GM18498 (cell line): ENCODE data around the gene PIM3.
A peak's percentile ranks its signal among the peaks of the same experiment; 100 is the strongest.

ENCODE experiments used
- ATAC-seq: cut with Tn5 transposase; IDR thresholded peaks from one replicate; pipeline ENCODE4 v1.9.1; 2021; ENCODE audit warnings: mild to moderate bottlenecking, moderate library complexity; ENCODE audit not compliant: unreplicated experiment

The PIM3 gene

DNA sequence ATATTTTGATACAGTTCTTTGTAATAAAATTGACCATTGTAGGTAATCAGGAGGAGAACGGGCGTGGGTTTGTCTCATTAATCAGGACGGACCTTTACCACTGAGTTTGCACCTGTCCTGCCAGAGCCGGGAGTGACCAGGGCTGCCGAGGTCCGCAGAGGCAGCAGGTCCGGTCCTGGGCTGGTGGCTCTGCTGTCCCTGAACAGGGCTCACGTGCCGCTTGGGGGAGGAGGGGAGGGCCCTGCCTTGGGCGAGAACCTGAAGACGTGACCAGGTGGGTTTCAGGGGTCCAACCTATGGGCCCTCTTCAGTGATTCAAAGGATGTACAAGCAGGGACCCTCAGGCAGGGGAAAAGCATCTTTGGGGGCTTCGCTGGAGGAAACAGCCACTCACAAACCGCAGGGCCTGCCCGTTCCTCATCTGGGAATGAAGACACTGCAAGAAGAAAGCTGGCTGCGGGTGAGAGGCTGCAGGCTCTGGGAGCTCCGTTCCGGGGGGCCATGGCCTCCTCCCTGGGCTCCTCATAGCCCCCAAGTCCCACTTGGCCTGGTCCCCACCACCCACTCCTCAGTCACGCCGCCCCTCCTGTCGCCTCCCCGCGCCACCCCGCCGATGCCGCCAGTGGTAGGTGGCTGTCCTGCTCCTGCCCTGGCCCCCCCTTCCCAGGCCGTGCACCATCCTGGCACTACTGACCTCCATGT lies 32.9 kb upstream of the PIM3 start:
- ATAC-seq: no peak

- no peak for ATAC-seq
Observed at GRCh38 chr22:49928185-49928495, 32.4 kb upstream of the PIM3 start.

- ATAC-seq: no peak
Observed at GRCh38 chr22:49928555-49929210, 31.9 kb upstream of the PIM3 start.

GRCh38 chr22:49929211-49929979 lies 31.2 kb upstream of the PIM3 start:
- ATAC-seq: peak; percentile 50

DNA sequence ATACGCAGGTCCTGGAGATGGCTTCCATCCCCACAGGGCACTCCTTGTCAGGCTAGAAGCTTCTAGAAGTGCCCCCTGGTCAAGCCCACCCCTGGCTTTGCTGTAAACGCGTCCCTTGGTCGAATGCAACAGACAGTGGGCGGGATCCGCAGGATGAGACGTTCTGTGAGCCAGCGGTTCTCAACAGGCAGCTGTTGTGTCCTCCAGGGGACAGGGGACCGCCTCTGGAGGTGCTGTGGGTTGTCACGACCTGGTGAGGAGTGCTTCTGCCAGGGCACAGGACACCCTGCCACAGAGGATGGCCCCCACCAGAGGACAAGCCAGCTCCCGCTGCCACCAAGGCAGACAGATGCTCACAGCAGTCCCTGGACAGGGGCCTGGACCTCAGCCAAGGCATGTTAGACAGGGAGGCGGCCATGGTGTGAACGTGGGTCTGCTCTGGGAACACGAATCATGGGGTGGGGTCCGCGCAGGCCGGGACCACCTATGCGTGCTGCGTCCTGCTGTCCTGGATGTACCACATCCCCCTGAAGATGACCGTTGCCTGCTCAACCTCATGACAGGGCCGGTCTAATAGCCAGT lies 30.5 kb upstream of the PIM3 start:
- ATAC-seq: no peak

GRCh38 chr22:49930596-49931412 lies 29.8 kb upstream of the PIM3 start:
- no peak for ATAC-seq

GRCh38 chr22:49933236-49934159 lies 27.1 kb upstream of the PIM3 start:
- ATAC-seq: no peak

- no peak for ATAC-seq
Observed at GRCh38 chr22:49934160-49934890, 26.2 kb upstream of the PIM3 start.

- no peak for ATAC-seq
Observed at GRCh38 chr22:49934891-49935557, 25.5 kb upstream of the PIM3 start.

DNA sequence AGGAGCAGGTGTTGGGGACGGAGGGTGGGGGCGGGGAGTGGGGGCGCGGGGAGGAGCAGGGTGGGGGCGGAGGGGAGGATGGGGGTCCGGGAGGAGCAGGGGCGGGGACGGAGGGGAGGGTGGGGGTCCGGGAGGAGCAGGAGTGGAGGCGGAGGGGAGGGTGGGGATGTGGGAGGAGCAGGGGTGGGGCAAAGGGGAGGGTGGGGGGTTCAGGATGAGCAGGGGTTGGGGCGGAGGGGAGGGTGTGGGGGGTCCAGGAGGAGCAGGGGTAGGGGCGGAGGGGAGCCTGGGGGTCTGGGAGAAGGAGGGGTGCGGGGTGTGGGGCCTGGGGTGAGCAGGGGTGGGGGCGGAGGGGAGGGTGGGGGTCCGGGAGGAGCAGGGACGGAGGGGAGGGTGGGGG lies 25.0 kb upstream of the PIM3 start:
- no peak for ATAC-seq

- ATAC-seq: peak; percentile 74
Observed at GRCh38 chr22:49936018-49936972, 24.3 kb upstream of the PIM3 start.

DNA sequence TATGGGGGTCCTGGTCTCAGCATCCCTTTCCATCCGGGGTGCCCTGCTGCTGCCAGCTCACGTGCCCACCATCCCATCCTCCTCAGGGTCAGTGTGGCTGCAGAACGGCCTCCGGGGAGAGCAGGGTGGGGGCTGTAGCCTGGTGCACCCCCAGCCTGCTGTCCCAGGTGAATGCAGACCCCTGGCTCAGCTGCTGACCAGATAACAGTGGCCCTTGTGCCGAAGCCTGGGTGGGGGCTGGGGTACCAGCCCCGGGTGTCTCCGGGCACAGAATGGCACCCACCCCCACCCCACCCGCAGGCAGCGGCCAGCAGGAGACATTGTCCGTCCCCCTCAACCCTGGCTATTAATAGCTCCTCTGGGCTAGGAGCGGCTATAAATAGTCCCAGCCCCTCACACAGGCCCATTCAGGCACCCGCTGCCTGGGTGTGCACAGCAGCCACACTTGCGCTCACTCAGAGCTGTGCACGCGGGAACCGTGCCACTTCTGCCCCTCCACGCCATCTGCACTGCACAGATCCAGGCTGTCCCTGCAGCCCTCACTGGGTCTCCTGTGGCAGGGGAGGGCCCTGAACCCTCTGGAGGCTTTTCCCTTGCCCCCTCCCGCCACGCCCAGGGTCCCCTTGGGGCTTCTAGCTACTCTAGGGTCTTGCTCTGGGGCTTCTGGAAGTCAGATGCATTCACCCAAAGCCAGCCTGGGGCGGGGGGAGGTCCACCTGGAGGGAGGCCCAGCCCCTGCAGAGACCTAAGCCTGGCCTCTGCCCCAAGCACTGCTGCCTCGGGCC lies 23.4 kb upstream of the PIM3 start:
- no peak for ATAC-seq

DNA sequence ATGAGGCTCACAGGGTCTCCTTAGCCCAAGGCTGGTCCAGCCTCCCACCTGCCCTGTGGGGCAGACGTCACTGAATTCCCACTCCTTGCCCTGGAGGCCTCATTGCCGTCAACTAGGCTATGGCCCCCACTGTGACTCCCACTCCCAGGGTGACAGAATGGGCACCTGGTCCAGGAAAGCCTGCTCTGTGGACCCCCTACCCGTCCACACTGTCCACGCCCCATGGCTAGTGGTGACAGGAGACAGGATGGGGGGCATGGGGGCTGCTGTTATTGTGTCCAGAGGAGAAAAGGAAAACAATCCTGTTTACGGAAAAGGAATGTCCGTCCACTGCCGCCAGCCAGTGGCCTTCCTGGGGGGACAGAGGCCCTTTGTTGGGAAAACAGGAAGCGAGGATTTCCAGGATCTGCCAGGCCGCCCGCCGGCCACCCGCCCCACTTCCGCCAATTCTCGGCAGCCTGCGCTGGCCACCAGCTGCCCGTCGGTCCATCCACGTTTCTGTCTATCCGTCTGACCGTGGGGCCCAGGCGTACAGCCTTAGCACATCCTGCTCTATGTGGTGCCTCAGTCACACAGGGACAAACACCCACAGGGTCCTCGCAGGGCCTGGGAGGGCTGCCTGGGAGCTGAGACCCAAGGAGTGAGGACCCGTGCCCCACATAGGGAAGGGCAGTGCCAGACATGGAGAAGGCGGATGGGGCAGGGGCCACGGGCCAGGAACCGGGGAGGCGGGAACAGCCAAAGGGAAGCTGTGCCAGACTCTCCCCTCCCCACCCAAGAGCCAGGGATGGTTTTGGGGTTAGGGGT lies 22.6 kb upstream of the PIM3 start:
- ATAC-seq: no peak

- ATAC-seq: no peak
Observed at GRCh38 chr22:49938565-49939136, 21.9 kb upstream of the PIM3 start.

- ATAC-seq: no peak
Observed at GRCh38 chr22:49941507-49942316, 18.9 kb upstream of the PIM3 start.
